ENCODE measurements around the gene ITPKC.

ITPKC gene

GRCh38 chr19:40690693-40691420 lies 26.1 kb upstream of the ITPKC start:
- peak; percentile 77 for DNase-seq (ENCODE audit: low read depth)

- no peak for DNase-seq (ENCODE audit: low read depth)
Observed at GRCh38 chr19:40691421-40692211, 25.3 kb upstream of the ITPKC start.

- DNase-seq (ENCODE audit: low read depth): no peak
Observed at GRCh38 chr19:40692212-40692551, 24.7 kb upstream of the ITPKC start.

- DNase-seq (ENCODE audit: low read depth): no peak
Observed at GRCh38 chr19:40693150-40693788, 23.6 kb upstream of the ITPKC start.

- no peak for DNase-seq (ENCODE audit: low read depth)
Observed at GRCh38 chr19:40693896-40694295, 23.0 kb upstream of the ITPKC start.

GRCh38 chr19:40695881-40696280 lies 21.0 kb upstream of the ITPKC start:
- DNase-seq (ENCODE audit: low read depth): no peak

- DNase-seq (ENCODE audit: low read depth): no peak
Observed at GRCh38 chr19:40697007-40697406, 19.9 kb upstream of the ITPKC start.

GRCh38 chr19:40700083-40700482 lies 16.8 kb upstream of the ITPKC start:
- DNase-seq (ENCODE audit: low read depth): no peak

- no peak for DNase-seq (ENCODE audit: low read depth)
Observed at GRCh38 chr19:40701758-40702157, 15.2 kb upstream of the ITPKC start.

- DNase-seq (ENCODE audit: low read depth): no peak
Observed at GRCh38 chr19:40702337-40703012, 14.4 kb upstream of the ITPKC start.

- DNase-seq (ENCODE audit: low read depth): no peak
Observed at GRCh38 chr19:40703029-40703755, 13.7 kb upstream of the ITPKC start.

- no peak for DNase-seq (ENCODE audit: low read depth)
Observed at GRCh38 chr19:40704491-40705361, 12.2 kb upstream of the ITPKC start.

GRCh38 chr19:40705362-40705651 lies 11.6 kb upstream of the ITPKC start:
- no peak for DNase-seq (ENCODE audit: low read depth)

GRCh38 chr19:40705950-40706619 lies 10.8 kb upstream of the ITPKC start:
- no peak for DNase-seq (ENCODE audit: low read depth)

- no peak for DNase-seq (ENCODE audit: low read depth)
Observed at GRCh38 chr19:40707615-40708014, 9.3 kb upstream of the ITPKC start.

- no peak for DNase-seq (ENCODE audit: low read depth)
Observed at GRCh38 chr19:40709817-40710216, 7.1 kb upstream of the ITPKC start.

GRCh38 chr19:40713939-40714338 lies 3.0 kb upstream of the ITPKC start:
- no peak for DNase-seq (ENCODE audit: low read depth)

GRCh38 chr19:40714441-40715299 lies 2.2 kb upstream of the ITPKC start:
- peak; percentile 86 for DNase-seq (ENCODE audit: low read depth)

GRCh38 chr19:40716031-40716481 lies 856 bp upstream of the ITPKC start:
- DNase-seq (ENCODE audit: low read depth): no peak

Data from stimulated activated CD8-positive, alpha-beta memory T cell treated with anti-CD3 and anti-CD28 coated beads, Interleukin-7, amount 100 ng/mL, for 24 hours (primary cell).